Transverse colon (tissue), 4 donors: ENCODE measurements around the gene FGF22.

ENCODE experiments used
- EP300 ChIP-seq: sonication (generic); formaldehyde crosslinking; IDR thresholded peaks from one replicate; pipeline ENCODE4 v1.6.1; 2017; ENCODE audit warnings: antibody characterized with exemption, low read depth
- POLR2A ChIP-seq: fragments of 450-650 bp; IDR thresholded peaks from one replicate; pipeline ENCODE4 v1.6.1; 2016; ENCODE audit warnings: antibody characterized with exemption, mild to moderate bottlenecking, moderate library complexity
- POLR2AphosphoS5 ChIP-seq, 3 donors: sonication (generic); formaldehyde crosslinking; IDR thresholded peaks; one replicate each; pipeline ENCODE4 v1.6.1; 2016; ENCODE audit warnings: antibody characterized with exemption in 3 of 3
- TF ChIP-seq, protein P1 (sequence below), 5 experiments: fragments of 200-600 bp in 3 of 5; fragments of 450-650 bp in 2 of 5; sonication (generic) in 3 of 5; IDR thresholded peaks; 1 replicate in 2 of 5; 2 replicates in 3 of 5; pipeline ENCODE4 v1.5.1; 2016 to 2017; ENCODE audit warnings: antibody characterized with exemption in 5 of 5, inconsistent platforms in 3 of 5, mild to moderate bottlenecking in 2 of 5, moderate library complexity in 1 of 5

DNA sequence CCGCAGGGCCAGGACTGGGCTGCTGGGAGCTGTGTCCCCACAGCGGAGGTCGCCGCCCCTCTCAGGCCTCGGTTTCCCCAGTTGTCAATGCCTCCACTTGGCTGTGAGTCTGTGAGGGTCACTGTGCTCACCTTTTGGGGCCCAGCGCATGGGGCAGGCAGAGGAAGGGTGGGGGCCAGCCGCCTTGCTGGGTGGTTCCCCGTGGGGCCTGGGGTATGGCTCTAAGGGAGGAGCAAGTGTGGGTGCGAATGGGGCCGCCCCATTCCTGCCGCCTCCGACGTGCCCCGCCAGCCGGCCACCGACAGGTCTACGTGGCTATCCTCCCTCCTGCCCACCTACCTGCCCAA is 800 bp upstream of the FGF22 start:
- TF ChIP-seq, protein P1, sequence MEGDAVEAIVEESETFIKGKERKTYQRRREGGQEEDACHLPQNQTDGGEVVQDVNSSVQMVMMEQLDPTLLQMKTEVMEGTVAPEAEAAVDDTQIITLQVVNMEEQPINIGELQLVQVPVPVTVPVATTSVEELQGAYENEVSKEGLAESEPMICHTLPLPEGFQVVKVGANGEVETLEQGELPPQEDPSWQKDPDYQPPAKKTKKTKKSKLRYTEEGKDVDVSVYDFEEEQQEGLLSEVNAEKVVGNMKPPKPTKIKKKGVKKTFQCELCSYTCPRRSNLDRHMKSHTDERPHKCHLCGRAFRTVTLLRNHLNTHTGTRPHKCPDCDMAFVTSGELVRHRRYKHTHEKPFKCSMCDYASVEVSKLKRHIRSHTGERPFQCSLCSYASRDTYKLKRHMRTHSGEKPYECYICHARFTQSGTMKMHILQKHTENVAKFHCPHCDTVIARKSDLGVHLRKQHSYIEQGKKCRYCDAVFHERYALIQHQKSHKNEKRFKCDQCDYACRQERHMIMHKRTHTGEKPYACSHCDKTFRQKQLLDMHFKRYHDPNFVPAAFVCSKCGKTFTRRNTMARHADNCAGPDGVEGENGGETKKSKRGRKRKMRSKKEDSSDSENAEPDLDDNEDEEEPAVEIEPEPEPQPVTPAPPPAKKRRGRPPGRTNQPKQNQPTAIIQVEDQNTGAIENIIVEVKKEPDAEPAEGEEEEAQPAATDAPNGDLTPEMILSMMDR (IDR thresholded peaks at IDR 0.05): no peak
- TF ChIP-seq POLR2A: no peak
- no peak for TF ChIP-seq POLR2AphosphoS5 (IDR thresholded peaks at IDR 0.05)
- no peak for TF ChIP-seq EP300
